SK-N-SH (cell line): ENCODE data around the gene GATAD2B. TPM values are rescaled to one million over a fixed set of nuclear protein-coding genes. Genes with fewer than 3 reads are reported as not detected.

ENCODE experiments used
- CTCF ChIA-PET: fragments of 300-600, 350-600 bp; formaldehyde crosslinking; extraction: SDS; loops from one replicate; lab custom pipeline; 2021; lab: Yijun Ruan, JAX
- POLR2A ChIA-PET: fragments of 350-600 bp; sonication (Branson Sonifier 250); formaldehyde crosslinking; extraction: SDS; loops from one replicate; lab custom pipeline; 2020; ENCODE audit warnings: antibody characterized with exemption, inconsistent platforms; lab: Yijun Ruan, JAX
- DNase-seq: peaks from one replicate; pipeline ENCODE4 v3.0.0; 2012
- H2AFZ ChIP-seq: fragments of 200-600 bp; sonication (generic); 2 replicates; pipeline ENCODE4 v1.8.1; 2016; ENCODE audit warnings: antibody characterized with exemption, mild to moderate bottlenecking, low read depth
- H3F3A ChIP-seq: fragments of 200-600 bp; sonication (generic); replicated peaks from 2 replicates; pipeline ENCODE3; 2016; ENCODE audit warnings: antibody characterized with exemption, mild to moderate bottlenecking; ENCODE audit not compliant: insufficient read depth
- H3K27ac ChIP-seq, 2 experiments: fragments of 200-500 bp in 1 of 2; fragments of 200-600 bp in 1 of 2; sonication (Bioruptor generic) in 1 of 2; sonication (generic), shearing (Covaris generic) in 1 of 2; 2 replicates each; pipeline versions ENCODE4 v1.5.1 to v1.6.1; 2014 to 2016; ENCODE audit warnings: low read depth in 2 of 2, inconsistent platforms in 1 of 2, low read length in 1 of 2, mild to moderate bottlenecking in 1 of 2, mixed read lengths in 1 of 2
- H3K27me3 ChIP-seq: fragments of 200-600 bp; sonication (generic), shearing (Covaris generic); 2 replicates; pipeline ENCODE4 v1.6.1; 2016; ENCODE audit warnings: mixed run types; ENCODE audit not compliant: insufficient read depth
- H3K36me3 ChIP-seq, 2 experiments: fragments of 200-500 bp in 1 of 2; fragments of 200-600 bp in 1 of 2; sonication (Bioruptor generic) in 1 of 2; sonication (generic) in 1 of 2; replicated peaks in 1 of 2; 2 replicates each; pipeline versions ENCODE3 to v1.5.1; 2014 to 2016; ENCODE audit warnings: low read length in 1 of 2, mild to moderate bottlenecking in 1 of 2; ENCODE audit not compliant: insufficient read depth in 2 of 2, control insufficient read depth in 1 of 2
- H3K4me1 ChIP-seq, 2 experiments: fragments of 200-500 bp in 1 of 2; fragments of 200-600 bp in 1 of 2; sonication (Bioruptor generic) in 1 of 2; sonication (generic), shearing (Covaris generic) in 1 of 2; 2 replicates each; pipeline versions ENCODE4 v1.5.1 to v1.6.1; 2014 to 2016; ENCODE audit warnings: low read depth in 1 of 2, low read length in 1 of 2, mixed run types in 1 of 2; ENCODE audit not compliant: insufficient read depth in 2 of 2, control insufficient read depth in 1 of 2
- H3K4me2 ChIP-seq: fragments of 200-600 bp; sonication (generic), shearing (Covaris generic); 2 replicates; pipeline ENCODE4 v1.6.1; 2017; ENCODE audit warnings: mixed run types
- H3K4me3 ChIP-seq, 2 experiments: fragments of 200-500 bp in 1 of 2; fragments of 200-600 bp in 1 of 2; sonication (Bioruptor generic) in 1 of 2; sonication (generic), shearing (Covaris generic) in 1 of 2; 2 replicates each; pipeline versions ENCODE4 v1.5.1 to v1.8.1; 2014 to 2016; ENCODE audit warnings: low read depth in 2 of 2, inconsistent platforms in 1 of 2, low read length in 1 of 2, mild to moderate bottlenecking in 1 of 2, mixed read lengths in 1 of 2, moderate library complexity in 1 of 2
- H3K79me2 ChIP-seq: fragments of 200-600 bp; sonication (generic); 2 replicates; pipeline ENCODE4 v1.8.1; 2017; ENCODE audit warnings: mild to moderate bottlenecking; ENCODE audit not compliant: insufficient read depth
- H3K9ac ChIP-seq: fragments of 200-600 bp; sonication (generic); 2 replicates; pipeline ENCODE4 v1.6.1; 2017; ENCODE audit warnings: mixed run types
- H3K9me2 ChIP-seq: fragments of 200-600 bp; sonication (generic); 2 replicates; pipeline ENCODE4 v1.6.1; 2017; ENCODE audit warnings: mixed run types
- H3K9me3 ChIP-seq: fragments of 200-600 bp; sonication (generic); 2 replicates; pipeline ENCODE4 v1.6.1; 2017; ENCODE audit warnings: mixed run types, mild to moderate bottlenecking, moderate library complexity
- H4K20me1 ChIP-seq: fragments of 200-600 bp; sonication (generic); 2 replicates; pipeline ENCODE4 v1.6.1; 2017; ENCODE audit warnings: mild to moderate bottlenecking, mixed run types; ENCODE audit not compliant: insufficient read depth
- FOSL2 ChIP-seq: IDR thresholded peaks from 2 replicates; pipeline ENCODE4 v1.4.0; 2012; ENCODE audit warnings: low read depth, mild to moderate bottlenecking, moderate library complexity, borderline replicate concordance
- FOXJ3 ChIP-seq: sonication (generic); formaldehyde crosslinking; IDR thresholded peaks from 2 replicates; pipeline ENCODE4 v1.5.1; 2020; ENCODE audit warnings: mild to moderate bottlenecking, missing genetic modification reagents
- FOXM1 ChIP-seq: IDR thresholded peaks from 2 replicates; pipeline ENCODE4 v1.4.0; 2012; ENCODE audit warnings: low read depth, mild to moderate bottlenecking
- GABPA ChIP-seq: IDR thresholded peaks from 2 replicates; pipeline ENCODE4 v1.4.0; 2012; ENCODE audit warnings: low read depth, mild to moderate bottlenecking
- JUND ChIP-seq: IDR thresholded peaks from 2 replicates; pipeline ENCODE4 v1.4.0; 2012
- MEF2A ChIP-seq: IDR thresholded peaks from 2 replicates; pipeline ENCODE4 v1.4.0; 2012; ENCODE audit warnings: low read depth, borderline replicate concordance
- NRF1 ChIP-seq: IDR thresholded peaks from 2 replicates; pipeline ENCODE4 v1.6.1; 2012; ENCODE audit warnings: low read depth, mild to moderate bottlenecking, low read length
- RCOR1 ChIP-seq: fragments of 150-350 bp; IDR thresholded peaks from 2 replicates; pipeline ENCODE4 v1.6.1; 2017; ENCODE audit warnings: antibody characterized with exemption, low read length
- RFX5 ChIP-seq: IDR thresholded peaks from 2 replicates; pipeline ENCODE4 v1.6.1; 2012; ENCODE audit warnings: mild to moderate bottlenecking, improper control_type of control experiment, low read length
- SMC3 ChIP-seq: IDR thresholded peaks from 2 replicates; pipeline ENCODE4 v1.6.1; 2012; ENCODE audit warnings: low read depth, low read length, improper control_type of control experiment
- TCF12 ChIP-seq: IDR thresholded peaks from 2 replicates; pipeline ENCODE4 v1.4.0; 2012
- YY1 ChIP-seq: IDR thresholded peaks from 2 replicates; pipeline ENCODE4 v1.4.0; 2012; ENCODE audit warnings: low read depth, mild to moderate bottlenecking
- WGBS: methylation state at CpG from one replicate; pipeline ENCODE4 v1.1.6; 2017; ENCODE audit warnings: low lambda C conversion rate; 5-methylcytosine and 5-hydroxymethylcytosine counted together
- polyA plus RNA-seq, 3 experiments: library from polyadenylated mRNA; depleted of rRNA; stranded (reverse); fragments of >200 nt; gene quantifications; 2 replicates each; pipeline ENCODE4 v1.2.3, GENCODE V29; 2012
- TF ChIP-seq, protein P1 (sequence below): IDR thresholded peaks from 2 replicates; pipeline ENCODE4; 2012
- TF ChIP-seq, protein P2 (sequence below): IDR thresholded peaks from 2 replicates; pipeline ENCODE4 v1.6.1; 2012; ENCODE audit warnings: mild to moderate bottlenecking, low read depth, low read length, moderate library complexity
- TF ChIP-seq, protein P3 (sequence below): fragments of 200-600 bp; sonication (generic); IDR thresholded peaks from 2 replicates; pipeline ENCODE4 v1.6.1; 2017; ENCODE audit warnings: antibody characterized with exemption, mild to moderate bottlenecking, moderate library complexity

GATAD2B gene
- polyA plus RNA-seq, 1 of the 3 experiments (the other 2 are of a cell fraction), result 2.8 TPM

DNA sequence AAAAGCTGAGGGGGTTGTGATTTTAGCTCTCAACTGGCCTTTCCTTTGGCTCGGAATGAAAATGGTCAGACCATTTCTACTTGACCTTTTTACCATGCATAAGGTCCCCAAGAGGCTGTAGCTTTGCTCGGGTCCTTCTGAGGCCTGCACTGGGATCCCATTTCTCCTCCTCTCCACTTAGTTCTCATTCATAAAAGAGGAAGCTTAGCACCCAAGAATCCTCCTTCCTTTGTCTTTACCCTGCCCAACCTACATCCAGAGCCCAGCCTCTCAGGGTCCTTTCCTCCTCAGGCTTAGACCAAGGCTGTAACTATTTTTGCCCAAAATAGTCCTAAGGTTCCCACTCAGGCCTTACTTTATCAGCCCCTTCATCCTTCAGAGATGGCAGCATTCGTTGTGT, 153.6 kb downstream of the GATAD2B start (continued):
- TF ChIP-seq MEF2A, result no peak
- TF ChIP-seq, protein P1, sequence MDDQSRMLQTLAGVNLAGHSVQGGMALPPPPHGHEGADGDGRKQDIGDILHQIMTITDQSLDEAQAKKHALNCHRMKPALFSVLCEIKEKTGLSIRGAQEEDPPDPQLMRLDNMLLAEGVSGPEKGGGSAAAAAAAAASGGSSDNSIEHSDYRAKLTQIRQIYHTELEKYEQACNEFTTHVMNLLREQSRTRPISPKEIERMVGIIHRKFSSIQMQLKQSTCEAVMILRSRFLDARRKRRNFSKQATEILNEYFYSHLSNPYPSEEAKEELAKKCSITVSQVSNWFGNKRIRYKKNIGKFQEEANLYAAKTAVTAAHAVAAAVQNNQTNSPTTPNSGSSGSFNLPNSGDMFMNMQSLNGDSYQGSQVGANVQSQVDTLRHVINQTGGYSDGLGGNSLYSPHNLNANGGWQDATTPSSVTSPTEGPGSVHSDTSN, result no peak
- no peak for TF ChIP-seq YY1
- TF ChIP-seq, protein P2, sequence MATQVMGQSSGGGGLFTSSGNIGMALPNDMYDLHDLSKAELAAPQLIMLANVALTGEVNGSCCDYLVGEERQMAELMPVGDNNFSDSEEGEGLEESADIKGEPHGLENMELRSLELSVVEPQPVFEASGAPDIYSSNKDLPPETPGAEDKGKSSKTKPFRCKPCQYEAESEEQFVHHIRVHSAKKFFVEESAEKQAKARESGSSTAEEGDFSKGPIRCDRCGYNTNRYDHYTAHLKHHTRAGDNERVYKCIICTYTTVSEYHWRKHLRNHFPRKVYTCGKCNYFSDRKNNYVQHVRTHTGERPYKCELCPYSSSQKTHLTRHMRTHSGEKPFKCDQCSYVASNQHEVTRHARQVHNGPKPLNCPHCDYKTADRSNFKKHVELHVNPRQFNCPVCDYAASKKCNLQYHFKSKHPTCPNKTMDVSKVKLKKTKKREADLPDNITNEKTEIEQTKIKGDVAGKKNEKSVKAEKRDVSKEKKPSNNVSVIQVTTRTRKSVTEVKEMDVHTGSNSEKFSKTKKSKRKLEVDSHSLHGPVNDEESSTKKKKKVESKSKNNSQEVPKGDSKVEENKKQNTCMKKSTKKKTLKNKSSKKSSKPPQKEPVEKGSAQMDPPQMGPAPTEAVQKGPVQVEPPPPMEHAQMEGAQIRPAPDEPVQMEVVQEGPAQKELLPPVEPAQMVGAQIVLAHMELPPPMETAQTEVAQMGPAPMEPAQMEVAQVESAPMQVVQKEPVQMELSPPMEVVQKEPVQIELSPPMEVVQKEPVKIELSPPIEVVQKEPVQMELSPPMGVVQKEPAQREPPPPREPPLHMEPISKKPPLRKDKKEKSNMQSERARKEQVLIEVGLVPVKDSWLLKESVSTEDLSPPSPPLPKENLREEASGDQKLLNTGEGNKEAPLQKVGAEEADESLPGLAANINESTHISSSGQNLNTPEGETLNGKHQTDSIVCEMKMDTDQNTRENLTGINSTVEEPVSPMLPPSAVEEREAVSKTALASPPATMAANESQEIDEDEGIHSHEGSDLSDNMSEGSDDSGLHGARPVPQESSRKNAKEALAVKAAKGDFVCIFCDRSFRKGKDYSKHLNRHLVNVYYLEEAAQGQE, result no peak

DNA sequence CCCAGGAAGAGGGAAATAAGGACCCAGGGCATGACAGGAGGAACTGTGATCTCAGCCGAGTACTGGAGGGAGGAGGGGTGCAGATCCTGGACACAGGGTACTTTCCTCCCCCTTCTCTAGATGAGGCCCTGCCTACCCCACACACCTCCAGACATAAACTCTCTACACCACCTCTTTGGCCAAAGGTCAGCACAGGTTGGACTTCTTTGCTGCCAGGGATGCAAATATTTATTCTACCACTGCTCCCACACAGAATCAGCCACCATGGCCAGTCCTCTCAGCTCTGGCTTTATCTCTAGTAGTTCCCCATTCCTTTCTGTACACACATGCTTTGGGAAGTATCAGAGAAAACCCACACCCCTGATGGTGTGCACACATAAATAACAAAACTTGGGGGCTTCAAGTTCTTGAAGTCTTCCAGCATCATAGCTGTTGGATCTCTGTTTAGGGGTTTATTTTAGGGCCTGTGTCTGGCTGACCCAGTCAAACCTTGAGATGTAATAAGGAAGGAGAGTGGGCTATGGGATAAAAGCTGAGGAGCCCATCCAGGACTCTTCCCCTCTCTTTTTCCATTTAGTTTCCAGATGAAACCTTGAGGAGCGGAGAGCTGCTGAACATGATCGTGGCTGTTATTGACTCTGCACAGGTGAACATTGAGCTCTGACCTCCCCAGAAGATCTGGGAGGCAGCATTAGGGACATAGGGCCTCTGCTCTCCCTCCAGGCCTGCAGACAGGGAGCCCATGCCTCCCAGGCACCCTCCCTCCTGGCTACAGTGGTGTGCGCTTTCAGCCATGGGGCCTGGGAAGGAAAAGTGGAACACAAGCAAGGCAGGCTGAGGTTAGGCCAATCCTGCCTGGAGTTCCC, 154.2 kb downstream of the GATAD2B start:
- no peak overlapping the region for H3K4me2 ChIP-seq
- no peak overlapping the region for H2AFZ ChIP-seq
- H3K4me1 ChIP-seq, result no peaks in the 10 kb centered on the region; a peak in 1 of 4 replicates
- POLR2A ChIA-PET, result interaction anchor here (1.1 kb wide), 1 partner anchor 222 kb away, joined by 3 read pairs; the partner anchor contains the start of gene RPS27
- TF ChIP-seq TCF12 (no peak), RCOR1 (no peak), JUND (no peak), RFX5 (no peak), GABPA (no peak), FOSL2 (no peak), FOXM1 (no peak), FOXJ3 (CRISPR knock-in tag) (no peak), SMC3 (no peak), NRF1 (no peak)
- TF ChIP-seq, protein P1, result no peak
- TF ChIP-seq, protein P3, sequence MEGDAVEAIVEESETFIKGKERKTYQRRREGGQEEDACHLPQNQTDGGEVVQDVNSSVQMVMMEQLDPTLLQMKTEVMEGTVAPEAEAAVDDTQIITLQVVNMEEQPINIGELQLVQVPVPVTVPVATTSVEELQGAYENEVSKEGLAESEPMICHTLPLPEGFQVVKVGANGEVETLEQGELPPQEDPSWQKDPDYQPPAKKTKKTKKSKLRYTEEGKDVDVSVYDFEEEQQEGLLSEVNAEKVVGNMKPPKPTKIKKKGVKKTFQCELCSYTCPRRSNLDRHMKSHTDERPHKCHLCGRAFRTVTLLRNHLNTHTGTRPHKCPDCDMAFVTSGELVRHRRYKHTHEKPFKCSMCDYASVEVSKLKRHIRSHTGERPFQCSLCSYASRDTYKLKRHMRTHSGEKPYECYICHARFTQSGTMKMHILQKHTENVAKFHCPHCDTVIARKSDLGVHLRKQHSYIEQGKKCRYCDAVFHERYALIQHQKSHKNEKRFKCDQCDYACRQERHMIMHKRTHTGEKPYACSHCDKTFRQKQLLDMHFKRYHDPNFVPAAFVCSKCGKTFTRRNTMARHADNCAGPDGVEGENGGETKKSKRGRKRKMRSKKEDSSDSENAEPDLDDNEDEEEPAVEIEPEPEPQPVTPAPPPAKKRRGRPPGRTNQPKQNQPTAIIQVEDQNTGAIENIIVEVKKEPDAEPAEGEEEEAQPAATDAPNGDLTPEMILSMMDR, result no peak
- H3K27me3 ChIP-seq, result no peaks in the 10 kb centered on the region
- H3K9me3 ChIP-seq, result no peaks in the 10 kb centered on the region
- 94% methylated on average over 3 of the region's 4 CpGs for WGBS
- H3K27ac ChIP-seq, result no peak overlapping the region
- H3K36me3 ChIP-seq, result peaks cover 13 to 76% of the 10 kb centered on the region in 2 experiments
- CTCF ChIA-PET, result interaction anchor here (1.1 to 2.0 kb wide), 4 partner anchors 19 to 91 kb away, joined by 3 to 10 read pairs (median 4); partner anchors contain the start of gene NPR1
- no peaks in the 10 kb centered on the region for H3K79me2 ChIP-seq
- H4K20me1 ChIP-seq, result no peaks in the 10 kb centered on the region
- no peak overlapping the region for H3K9ac ChIP-seq
- H3K4me3 ChIP-seq, result no peak overlapping the region
- H3F3A ChIP-seq, result peaks cover 3% of the 10 kb centered on the region
- no peaks in the 10 kb centered on the region for H3K9me2 ChIP-seq
- DNase-seq, result no peak
